HepG2 (cell line): Measurements from ENCODE around the gene AUP1. TPM values are rescaled to one million over a fixed set of nuclear protein-coding genes. Genes with fewer than 3 reads are reported as not detected.

Experiments
- ARNTL ChIP-seq: sonication (generic); formaldehyde crosslinking; IDR thresholded peaks from 2 replicates; pipeline ENCODE4 v1.4.0; 2020; ENCODE audit warnings: mild to moderate bottlenecking, missing genetic modification reagents
- ATRX ChIP-seq: sonication (generic); formaldehyde crosslinking; IDR thresholded peaks from 2 replicates; pipeline ENCODE4 v1.4.0; 2020; ENCODE audit warnings: missing genetic modification reagents, borderline replicate concordance
- FOSL1 ChIP-seq: sonication (generic); formaldehyde crosslinking; IDR thresholded peaks from 2 replicates; pipeline ENCODE4 v1.9.0; 2021; ENCODE audit warnings: missing genetic modification reagents, borderline replicate concordance
- HHEX ChIP-seq: IDR thresholded peaks from 2 replicates; pipeline ENCODE4 v1.6.1; 2016; ENCODE audit warnings: control low read depth
- HOXA7 ChIP-seq: sonication (generic); formaldehyde crosslinking; IDR thresholded peaks from 2 replicates; pipeline ENCODE4 v1.8.1; 2022; ENCODE audit warnings: mild to moderate bottlenecking, missing genetic modification reagents, moderate library complexity
- MIXL1 ChIP-seq: IDR thresholded peaks from 2 replicates; pipeline ENCODE4 v1.6.1; 2016
- NKX3-1 ChIP-seq: sonication (generic); formaldehyde crosslinking; IDR thresholded peaks from 2 replicates; pipeline ENCODE4 v1.5.0; 2020; ENCODE audit warnings: missing genetic modification reagents
- NPAS2 ChIP-seq: sonication (generic); formaldehyde crosslinking; IDR thresholded peaks from 2 replicates; pipeline ENCODE4 v1.8.0; 2022; ENCODE audit warnings: mild to moderate bottlenecking, missing genetic modification reagents, borderline replicate concordance
- PAF1 ChIP-seq: IDR thresholded peaks from 2 replicates; pipeline ENCODE4 v1.6.1; 2016; ENCODE audit warnings: missing genetic modification reagents, missing compliant biosample characterization
- POLR2A ChIP-seq, 2 experiments: IDR thresholded peaks; 2 replicates each; pipeline ENCODE4 v1.6.1; 2011; ENCODE audit warnings: low read depth in 2 of 2, low read length in 2 of 2, mild to moderate bottlenecking in 1 of 2, moderate library complexity in 1 of 2; ENCODE audit not compliant: insufficient read depth in 1 of 2
- PTBP1 ChIP-seq: fragments of 200-400 bp; formaldehyde crosslinking; IDR thresholded peaks from 2 replicates; pipeline ENCODE4 v1.6.1; 2018; ENCODE audit warnings: low read length, low read depth; ENCODE audit not compliant: poor library complexity, severe bottlenecking
- RBM39 ChIP-seq: fragments of 200-400 bp; formaldehyde crosslinking; IDR thresholded peaks from one replicate; pipeline ENCODE4 v1.6.1; 2018; ENCODE audit warnings: antibody characterized with exemption, mild to moderate bottlenecking, low read depth, low read length; ENCODE audit not compliant: poor library complexity, severe bottlenecking
- RNF2 ChIP-seq: fragments of 450-650 bp; conservative IDR thresholded peaks from 2 replicates; pipeline ENCODE4 v1.6.1; 2016; ENCODE audit warnings: low read depth
- SRF ChIP-seq: IDR thresholded peaks from 2 replicates; pipeline ENCODE4 v1.6.1; 2011; ENCODE audit warnings: mild to moderate bottlenecking, low read depth, low read length, moderate library complexity
- ZFP41 ChIP-seq: sonication (generic); formaldehyde crosslinking; IDR thresholded peaks from 2 replicates; pipeline ENCODE4 v1.4.0; 2020; ENCODE audit warnings: mild to moderate bottlenecking, missing genetic modification reagents, borderline replicate concordance
- ZNF230 ChIP-seq: sonication (generic); formaldehyde crosslinking; IDR thresholded peaks from 2 replicates; pipeline ENCODE4 v1.4.0; 2020; ENCODE audit warnings: mild to moderate bottlenecking, missing genetic modification reagents
- ZNF235 ChIP-seq: sonication (generic); formaldehyde crosslinking; IDR thresholded peaks from 2 replicates; pipeline ENCODE4 v1.8.1; 2023; ENCODE audit warnings: mild to moderate bottlenecking, missing genetic modification reagents, borderline replicate concordance
- ZNF3 ChIP-seq: IDR thresholded peaks from 2 replicates; pipeline ENCODE4 v1.7.0; 2017; ENCODE audit warnings: inconsistent platforms
- ZNF512 ChIP-seq: sonication (generic); formaldehyde crosslinking; IDR thresholded peaks from 2 replicates; pipeline ENCODE4 v1.4.0; 2020; ENCODE audit warnings: mild to moderate bottlenecking, missing genetic modification reagents
- ZNF547 ChIP-seq: sonication (generic); formaldehyde crosslinking; IDR thresholded peaks from 2 replicates; pipeline ENCODE4 v1.5.1; 2020; ENCODE audit warnings: mild to moderate bottlenecking, missing genetic modification reagents
- ZSCAN5A ChIP-seq: sonication (generic); formaldehyde crosslinking; IDR thresholded peaks from 2 replicates; pipeline ENCODE4 v1.8.0; 2022; ENCODE audit warnings: mild to moderate bottlenecking, missing genetic modification reagents, borderline replicate concordance
- polyA plus RNA-seq, 8 experiments: library from polyadenylated mRNA; depleted of rRNA in 3 of 8; stranded (reverse) in 7 of 8; unstranded in 1 of 8; fragments of >200 nt; fragmentation: Illumina TruSeq in 4 of 8; extraction: Trizol in 4 of 8; gene quantifications; 2 replicates each; pipeline versions ENCODE4 v1.2.1 to v1.2.3, GENCODE V29; 2011 to 2016; ENCODE audit warnings: low read depth in 4 of 8, missing spikeins in 1 of 8, mixed read lengths in 1 of 8; ENCODE audit not compliant: insufficient read depth in 1 of 8
- total RNA-seq, 5 experiments: library from RNA; depleted of rRNA; stranded (reverse); fragments of >200 nt; fragmentation: Illumina TruSeq; extraction: Trizol; gene quantifications; 2 replicates each; pipeline ENCODE4 v1.2.3, GENCODE V29; 2016; ENCODE audit warnings: low read depth in 1 of 5
- TF ChIP-seq, protein P1 (sequence below): IDR thresholded peaks from 2 replicates; pipeline ENCODE4 v1.6.1; 2016; ENCODE audit warnings: missing compliant biosample characterization, missing genetic modification reagents, borderline replicate concordance
- TF ChIP-seq, protein P2 (sequence below): sonication (generic); formaldehyde crosslinking; IDR thresholded peaks from 2 replicates; pipeline ENCODE4 v1.4.0; 2020; ENCODE audit warnings: missing genetic modification reagents, borderline replicate concordance
- TF ChIP-seq, protein P3 (sequence below): IDR thresholded peaks from 2 replicates; pipeline ENCODE4 v1.6.1; 2012; ENCODE audit warnings: low read depth, low read length, improper control_type of control experiment

AUP1 gene
- total and polyA plus RNA-seq, 2 of the 13 experiments (the other 11 are each of a cell fraction or from before 2014, with no cell fraction given), result 174 to 267 TPM

- TF ChIP-seq, protein P1, sequence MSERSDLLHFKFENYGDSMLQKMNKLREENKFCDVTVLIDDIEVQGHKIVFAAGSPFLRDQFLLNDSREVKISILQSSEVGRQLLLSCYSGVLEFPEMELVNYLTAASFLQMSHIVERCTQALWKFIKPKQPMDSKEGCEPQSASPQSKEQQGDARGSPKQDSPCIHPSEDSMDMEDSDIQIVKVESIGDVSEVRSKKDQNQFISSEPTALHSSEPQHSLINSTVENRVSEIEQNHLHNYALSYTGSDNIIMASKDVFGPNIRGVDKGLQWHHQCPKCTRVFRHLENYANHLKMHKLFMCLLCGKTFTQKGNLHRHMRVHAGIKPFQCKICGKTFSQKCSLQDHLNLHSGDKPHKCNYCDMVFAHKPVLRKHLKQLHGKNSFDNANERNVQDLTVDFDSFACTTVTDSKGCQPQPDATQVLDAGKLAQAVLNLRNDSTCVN, result no peak
- no peak for TF ChIP-seq FOSL1 (CRISPR knock-in tag)
- no peak for TF ChIP-seq NPAS2 (CRISPR knock-in tag)
- 0 out of 2 replicates have a peak, but pooled peaks have one; percentile 0 for TF ChIP-seq ZNF230 (CRISPR knock-in tag)
- TF ChIP-seq ZNF235 (CRISPR knock-in tag), result no peak
- TF ChIP-seq, protein P2, sequence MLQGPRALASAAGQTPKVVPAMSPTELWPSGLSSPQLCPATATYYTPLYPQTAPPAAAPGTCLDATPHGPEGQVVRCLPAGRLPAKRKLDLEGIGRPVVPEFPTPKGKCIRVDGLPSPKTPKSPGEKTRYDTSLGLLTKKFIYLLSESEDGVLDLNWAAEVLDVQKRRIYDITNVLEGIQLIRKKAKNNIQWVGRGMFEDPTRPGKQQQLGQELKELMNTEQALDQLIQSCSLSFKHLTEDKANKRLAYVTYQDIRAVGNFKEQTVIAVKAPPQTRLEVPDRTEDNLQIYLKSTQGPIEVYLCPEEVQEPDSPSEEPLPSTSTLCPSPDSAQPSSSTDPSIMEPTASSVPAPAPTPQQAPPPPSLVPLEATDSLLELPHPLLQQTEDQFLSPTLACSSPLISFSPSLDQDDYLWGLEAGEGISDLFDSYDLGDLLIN (CRISPR knock-in tag), result no peak
- peak in 1 of 2 experiments; percentile 40; a peak in 1 of 4 replicates for TF ChIP-seq POLR2A (IDR thresholded peaks at IDR 0.05; ENCODE audit: insufficient read depth in 1 of 2, low read depth in 2 of 2, low read length in 2 of 2)
- no peak for TF ChIP-seq ZNF547 (CRISPR knock-in tag)
- TF ChIP-seq NKX3-1 (CRISPR knock-in tag), result no peak
- no peak for TF ChIP-seq ZSCAN5A (CRISPR knock-in tag)
- no peak for TF ChIP-seq RBM39
- TF ChIP-seq ZFP41, result no peak
- TF ChIP-seq ATRX (CRISPR knock-in tag), result no peak
- TF ChIP-seq HOXA7, result no peak
- TF ChIP-seq, protein P3, sequence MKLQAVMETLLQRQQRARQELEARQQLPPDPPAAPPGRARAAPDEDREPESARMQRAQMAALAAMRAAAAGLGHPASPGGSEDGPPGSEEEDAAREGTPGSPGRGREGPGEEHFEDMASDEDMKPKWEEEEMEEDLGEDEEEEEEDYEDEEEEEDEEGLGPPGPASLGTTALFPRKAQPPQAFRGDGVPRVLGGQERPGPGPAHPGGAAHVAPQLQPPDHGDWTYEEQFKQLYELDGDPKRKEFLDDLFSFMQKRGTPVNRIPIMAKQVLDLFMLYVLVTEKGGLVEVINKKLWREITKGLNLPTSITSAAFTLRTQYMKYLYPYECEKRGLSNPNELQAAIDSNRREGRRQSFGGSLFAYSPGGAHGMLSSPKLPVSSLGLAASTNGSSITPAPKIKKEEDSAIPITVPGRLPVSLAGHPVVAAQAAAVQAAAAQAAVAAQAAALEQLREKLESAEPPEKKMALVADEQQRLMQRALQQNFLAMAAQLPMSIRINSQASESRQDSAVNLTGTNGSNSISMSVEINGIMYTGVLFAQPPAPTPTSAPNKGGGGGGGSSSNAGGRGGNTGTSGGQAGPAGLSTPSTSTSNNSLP, result no peak
- TF ChIP-seq RNF2, result no peak
- no peak for TF ChIP-seq ZNF3 (CRISPR knock-in tag)
- no peak for TF ChIP-seq PTBP1
- TF ChIP-seq MIXL1 (CRISPR knock-in tag), result no peak
- TF ChIP-seq ARNTL (CRISPR knock-in tag), result no peak
- no peak for TF ChIP-seq PAF1 (CRISPR knock-in tag)
- TF ChIP-seq HHEX (CRISPR knock-in tag), result no peak
- no peak for TF ChIP-seq ZNF512 (CRISPR knock-in tag)
- TF ChIP-seq SRF, result no peak
These were observed 29.4 kb downstream of the AUP1 start (continued) for GRCh38 chr2:74499940-74500577.
